Mesenchymal stem cell (in vitro differentiated cells and primary cell): ENCODE data around the gene GTF2IRD1.

ENCODE experiments used
- DNase-seq: peaks from one replicate; pipeline ENCODE4 v3.0.0-alpha.2; 2013
- H2AFZ ChIP-seq: one replicate; pipeline ENCODE4 v1.6.1; 2013; ENCODE audit warnings: low read depth, mild to moderate bottlenecking, control low read depth, inconsistent platforms, low read length, moderate library complexity
- H2AK5ac ChIP-seq: 2 replicates; pipeline ENCODE4 v1.6.1; 2013; ENCODE audit warnings: low read length, moderate library complexity, mild to moderate bottlenecking, inconsistent platforms; ENCODE audit not compliant: severe bottlenecking
- H2BK120ac ChIP-seq: one replicate; pipeline ENCODE4 v1.6.1; 2013; ENCODE audit warnings: low read depth, mild to moderate bottlenecking, inconsistent platforms, low read length, moderate library complexity
- H2BK12ac ChIP-seq, 2 experiments: one replicate each; pipeline ENCODE4 v1.6.1; 2013; ENCODE audit warnings: inconsistent platforms in 2 of 2, low read length in 2 of 2, mild to moderate bottlenecking in 2 of 2, moderate library complexity in 2 of 2, control low read depth in 1 of 2
- H2BK15ac ChIP-seq: one replicate; pipeline ENCODE4 v1.6.1; 2013; ENCODE audit warnings: mild to moderate bottlenecking, low read depth, inconsistent platforms; ENCODE audit not compliant: poor library complexity, severe bottlenecking
- H2BK5ac ChIP-seq: 2 replicates; pipeline ENCODE4 v1.6.1; 2013; ENCODE audit warnings: low read depth, mild to moderate bottlenecking, low read length, control low read depth, inconsistent platforms; ENCODE audit not compliant: poor library complexity, severe bottlenecking
- H3K14ac ChIP-seq, 2 experiments: one replicate each; pipeline ENCODE4 v1.6.1; 2013; ENCODE audit warnings: inconsistent platforms in 2 of 2, low read length in 2 of 2, control low read depth in 1 of 2, mild to moderate bottlenecking in 1 of 2, moderate library complexity in 1 of 2
- H3K18ac ChIP-seq, 2 experiments: one replicate each; pipeline ENCODE4 v1.6.1; 2013; ENCODE audit warnings: inconsistent platforms in 2 of 2, low read length in 2 of 2, control low read depth in 1 of 2, low read depth in 1 of 2, mild to moderate bottlenecking in 1 of 2
- H3K23ac ChIP-seq, 2 experiments: one replicate each; pipeline ENCODE4 v1.6.1; 2013; ENCODE audit warnings: inconsistent platforms in 2 of 2, low read length in 2 of 2, mild to moderate bottlenecking in 2 of 2, moderate library complexity in 2 of 2, control low read depth in 1 of 2
- H3K27ac ChIP-seq: 2 replicates; pipeline ENCODE4 v1.5.1; 2013; ENCODE audit warnings: mild to moderate bottlenecking, moderate library complexity, low read length, control low read depth, inconsistent platforms; ENCODE audit not compliant: poor library complexity, severe bottlenecking
- H3K27me3 ChIP-seq, 2 experiments: 2 replicates each; pipeline versions ENCODE4 v1.6.1 to v1.7.0; 2013; ENCODE audit warnings: low read length in 2 of 2, mild to moderate bottlenecking in 2 of 2, moderate library complexity in 2 of 2, control low read depth in 1 of 2, inconsistent platforms in 1 of 2; ENCODE audit not compliant: control insufficient read depth in 1 of 2, insufficient read depth in 1 of 2
- H3K36me3 ChIP-seq, 2 experiments: 2 replicates each; pipeline versions ENCODE4 v1.6.1 to v1.7.0; 2013; ENCODE audit warnings: low read length in 2 of 2, control low read depth in 1 of 2, inconsistent platforms in 1 of 2, low read depth in 1 of 2, mild to moderate bottlenecking in 1 of 2; ENCODE audit not compliant: insufficient read depth in 2 of 2, control insufficient read depth in 1 of 2
- H3K4ac ChIP-seq, 2 experiments: one replicate each; pipeline ENCODE4 v1.6.1; 2013; ENCODE audit warnings: inconsistent platforms in 2 of 2, low read length in 2 of 2, mild to moderate bottlenecking in 2 of 2, moderate library complexity in 2 of 2, control low read depth in 1 of 2, low read depth in 1 of 2
- H3K4me1 ChIP-seq: 2 replicates; pipeline ENCODE4 v1.6.1; 2013; ENCODE audit warnings: low read depth, low read length, control low read depth; ENCODE audit not compliant: control insufficient read depth, insufficient read depth
- H3K4me2 ChIP-seq: 2 replicates; pipeline ENCODE4 v1.6.1; 2013; ENCODE audit warnings: low read length, mild to moderate bottlenecking, inconsistent platforms; ENCODE audit not compliant: poor library complexity, severe bottlenecking
- H3K4me3 ChIP-seq, 2 experiments: 2 replicates each; pipeline versions ENCODE4 v1.5.1 to v1.7.0; 2013; ENCODE audit warnings: low read length in 2 of 2, mild to moderate bottlenecking in 2 of 2, control low read depth in 1 of 2, low read depth in 1 of 2; ENCODE audit not compliant: insufficient read depth in 1 of 2
- H3K79me1 ChIP-seq: replicated peaks from 2 replicates; pipeline ENCODE4 v1.6.1; 2013; ENCODE audit warnings: mild to moderate bottlenecking, control low read depth, low read length, inconsistent platforms; ENCODE audit not compliant: poor library complexity, severe bottlenecking
- H3K9ac ChIP-seq: 2 replicates; pipeline ENCODE4 v1.7.0; 2013; ENCODE audit warnings: mild to moderate bottlenecking, low read length, moderate library complexity
- H3K9me3 ChIP-seq: 2 replicates; pipeline ENCODE4 v1.7.0; 2013; ENCODE audit warnings: mild to moderate bottlenecking, low read length; ENCODE audit not compliant: control insufficient read depth
- H4K8ac ChIP-seq: one replicate; pipeline ENCODE4 v1.6.1; 2013; ENCODE audit warnings: inconsistent platforms, mild to moderate bottlenecking, low read length, moderate library complexity
- H4K91ac ChIP-seq: one replicate; pipeline ENCODE4 v1.6.1; 2013; ENCODE audit warnings: mild to moderate bottlenecking, low read length, inconsistent platforms
- WGBS: methylation state at CpG from one replicate; pipeline ENCODE4 v1.1.7; 2013; ENCODE audit warnings: mixed read lengths; 5-methylcytosine and 5-hydroxymethylcytosine counted together

GTF2IRD1 gene

GRCh38 chr7:74461970-74462706 lies 8.4 kb downstream of the GTF2IRD1 start:
- Histone ChIP-seq H2BK15ac (no peak overlapping the region), H3K23ac (no peak overlapping the region), H2BK120ac (no peak overlapping the region), H4K8ac (no peak overlapping the region), H3K4ac (no peak overlapping the region), H3K79me1 (peaks cover 38% of the 10 kb centered on the region), H2BK12ac (no peak overlapping the region), H3K36me3 (peaks cover 0 to 30% of the 10 kb centered on the region in 2 experiments), H3K27me3 (no peaks in the 10 kb centered on the region), H3K18ac (no peak overlapping the region), H3K14ac (no peak overlapping the region), H3K4me1 (peaks cover 14% of the 10 kb centered on the region), H3K9ac (no peak overlapping the region), H3K27ac (no peak overlapping the region), H2AFZ (no peak overlapping the region), H2BK5ac (no peak overlapping the region), H3K4me3 (no peak overlapping the region), H4K91ac (no peak overlapping the region), H2AK5ac (no peak overlapping the region), H3K9me3 (no peaks in the 10 kb centered on the region), H3K4me2 (no peak overlapping the region)
- no peak for DNase-seq
- WGBS: 96% methylated on average over 15 of the region's 15 CpGs

DNA sequence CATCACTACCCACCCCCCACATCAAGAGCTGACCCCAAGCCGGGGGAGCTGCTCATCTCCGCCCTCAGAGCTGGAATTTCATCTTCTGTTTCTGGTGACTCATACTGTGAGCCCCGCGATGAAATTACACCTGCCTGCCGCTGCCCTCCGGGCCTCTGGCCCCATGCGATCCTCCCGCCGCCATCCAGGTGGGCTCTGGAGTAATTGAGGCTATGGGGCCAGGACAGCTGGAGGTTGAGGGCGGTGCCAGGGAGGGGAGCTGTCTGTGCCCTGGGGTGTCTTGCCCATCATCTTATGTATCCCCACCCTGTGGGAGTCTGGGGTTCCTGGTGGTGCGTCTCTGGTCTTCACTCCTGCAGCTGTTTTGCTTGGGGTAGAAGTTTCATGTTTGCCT lies 9.0 kb downstream of the GTF2IRD1 start:
- no peak overlapping the region for H3K27ac ChIP-seq
- no peak overlapping the region for H3K4ac ChIP-seq
- H3K23ac ChIP-seq: no peak overlapping the region
- H2AK5ac ChIP-seq: no peak overlapping the region
- H3K4me1 ChIP-seq: peaks cover 14% of the 10 kb centered on the region
- no peaks in the 10 kb centered on the region for H3K9me3 ChIP-seq
- peaks cover 0 to 27% of the 10 kb centered on the region in 2 experiments for H3K36me3 ChIP-seq
- H2BK12ac ChIP-seq: no peak overlapping the region
- H2BK5ac ChIP-seq: no peak overlapping the region
- H3K9ac ChIP-seq: no peak overlapping the region
- H3K18ac ChIP-seq: no peak overlapping the region
- H4K91ac ChIP-seq: no peak overlapping the region
- H3K79me1 ChIP-seq: peaks cover 34% of the 10 kb centered on the region
- H3K4me3 ChIP-seq: no peak overlapping the region
- WGBS: 90% methylated on average over 11 of the region's 11 CpGs
- H3K14ac ChIP-seq: no peak overlapping the region
- DNase-seq: no peak
- no peak overlapping the region for H3K4me2 ChIP-seq
- no peaks in the 10 kb centered on the region for H3K27me3 ChIP-seq
- no peak overlapping the region for H2BK120ac ChIP-seq
- H2AFZ ChIP-seq: no peak overlapping the region
- no peak overlapping the region for H2BK15ac ChIP-seq
- H4K8ac ChIP-seq: peak overlapping the region; percentile 56

GRCh38 chr7:74464931-74465886 lies 11.5 kb downstream of the GTF2IRD1 start:
- no peak overlapping the region for H2BK5ac ChIP-seq
- no peak overlapping the region for H3K4me2 ChIP-seq
- no peaks in the 10 kb centered on the region for H3K9me3 ChIP-seq
- H3K27me3 ChIP-seq: no peaks in the 10 kb centered on the region
- no peak overlapping the region for H3K4ac ChIP-seq
- H4K91ac ChIP-seq: no peak overlapping the region
- H2BK15ac ChIP-seq: no peak overlapping the region
- H2AFZ ChIP-seq: no peak overlapping the region
- no peak overlapping the region for H2AK5ac ChIP-seq
- peaks cover 14% of the 10 kb centered on the region for H3K4me1 ChIP-seq
- no peak overlapping the region for H3K4me3 ChIP-seq
- H3K36me3 ChIP-seq: peaks cover 0 to 27% of the 10 kb centered on the region in 2 experiments
- 95% methylated on average over 7 of the region's 7 CpGs for WGBS
- no peak overlapping the region for H2BK120ac ChIP-seq
- no peak overlapping the region for H3K18ac ChIP-seq
- H3K14ac ChIP-seq: no peak overlapping the region
- H3K79me1 ChIP-seq: peaks cover 37% of the 10 kb centered on the region
- DNase-seq: no peak
- peak overlapping the region in 1 of 2 experiments; percentile 27 for H3K23ac ChIP-seq
- no peak overlapping the region for H2BK12ac ChIP-seq
- no peak overlapping the region for H4K8ac ChIP-seq
- no peak overlapping the region for H3K9ac ChIP-seq
- H3K27ac ChIP-seq: no peak overlapping the region

GRCh38 chr7:74466196-74466813 lies 12.6 kb downstream of the GTF2IRD1 start:
- DNase-seq: no peak
- Histone ChIP-seq H3K4me2 (no peak overlapping the region), H3K23ac (no peak overlapping the region), H3K18ac (peak overlapping the region in 1 of 2 experiments; percentile 0), H3K4me3 (no peak overlapping the region), H3K79me1 (peaks cover 33% of the 10 kb centered on the region), H4K8ac (peak overlapping the region; percentile 3), H2AK5ac (no peak overlapping the region), H2BK120ac (no peak overlapping the region), H3K36me3 (peaks cover 0 to 20% of the 10 kb centered on the region in 2 experiments), H3K9me3 (no peaks in the 10 kb centered on the region), H2AFZ (no peak overlapping the region), H2BK5ac (no peak overlapping the region), H3K27ac (no peak overlapping the region), H3K27me3 (no peaks in the 10 kb centered on the region), H2BK15ac (no peak overlapping the region), H3K4me1 (peaks cover 14% of the 10 kb centered on the region), H4K91ac (peak overlapping the region; percentile 25), H3K14ac (peak overlapping the region in 1 of 2 experiments; percentile 22), H3K9ac (no peak overlapping the region), H2BK12ac (no peak overlapping the region), H3K4ac (no peak overlapping the region)
- 79% methylated on average over 21 of the region's 21 CpGs for WGBS
